GM19463 (cell line): ENCODE data around the gene POT1.

Experiments used
- ATAC-seq: cut with Tn5 transposase; IDR thresholded peaks from one replicate; pipeline ENCODE4 v1.9.1; 2021; ENCODE audit warnings: mild to moderate bottlenecking, moderate library complexity; ENCODE audit not compliant: unreplicated experiment

POT1 gene

GRCh38 chr7:124775422-124775821 is 154.2 kb downstream of the POT1 start:
- ATAC-seq: no peak

- no peak for ATAC-seq
Observed at GRCh38 chr7:124773938-124774337, 155.7 kb downstream of the POT1 start.

GRCh38 chr7:124773339-124773738 is 156.3 kb downstream of the POT1 start:
- no peak for ATAC-seq
